HepG2 (cell line): ENCODE measurements around the gene SLC7A4. TPM values are rescaled to one million over a fixed set of nuclear protein-coding genes. Genes with fewer than 3 reads are reported as not detected.

Experiments used
- FIP1L1 ChIP-seq: fragments of 200-400 bp; formaldehyde crosslinking; IDR thresholded peaks from 2 replicates; pipeline ENCODE4 v1.6.1; 2018; ENCODE audit warnings: low read depth, mild to moderate bottlenecking, low read length, moderate library complexity, borderline replicate concordance; ENCODE audit not compliant: insufficient read depth
- HNF4A ChIP-seq: sonication (generic); formaldehyde crosslinking; IDR thresholded peaks from 2 replicates; pipeline ENCODE4 v1.4.0; 2020; ENCODE audit warnings: missing genetic modification reagents
- HOMEZ ChIP-seq: IDR thresholded peaks from 2 replicates; pipeline ENCODE4 v1.6.1; 2016; ENCODE audit warnings: low read depth
- JUN ChIP-seq: sonication (generic); formaldehyde crosslinking; IDR thresholded peaks from 2 replicates; pipeline ENCODE4 v1.4.0; 2020; ENCODE audit warnings: mild to moderate bottlenecking, missing genetic modification reagents
- SMAD1 ChIP-seq: sonication (generic); formaldehyde crosslinking; IDR thresholded peaks from 2 replicates; pipeline ENCODE4 v1.4.0; 2020; ENCODE audit warnings: missing genetic modification reagents, low read depth, mild to moderate bottlenecking, borderline replicate concordance
- SMAD9 ChIP-seq: sonication (generic); formaldehyde crosslinking; IDR thresholded peaks from 2 replicates; pipeline ENCODE4 v1.5.1; 2020; ENCODE audit warnings: mild to moderate bottlenecking, missing genetic modification reagents
- SNAPC2 ChIP-seq: sonication (generic); formaldehyde crosslinking; IDR thresholded peaks from 2 replicates; pipeline ENCODE4 v1.8.1; 2022; ENCODE audit warnings: mild to moderate bottlenecking, missing genetic modification reagents
- ZC3H4 ChIP-seq: sonication (generic); formaldehyde crosslinking; IDR thresholded peaks from 2 replicates; pipeline ENCODE4 v1.4.0; 2020; ENCODE audit warnings: missing genetic modification reagents, borderline replicate concordance
- ZNF263 ChIP-seq: sonication (generic); formaldehyde crosslinking; IDR thresholded peaks from 2 replicates; pipeline ENCODE4 v1.4.0; 2020; ENCODE audit warnings: missing genetic modification reagents
- ZNF569 ChIP-seq: sonication (generic); formaldehyde crosslinking; IDR thresholded peaks from 2 replicates; pipeline ENCODE4 v1.5.0; 2020; ENCODE audit warnings: mild to moderate bottlenecking, missing genetic modification reagents, moderate library complexity, borderline replicate concordance
- ZNF724P ChIP-seq: sonication (generic); formaldehyde crosslinking; IDR thresholded peaks from 2 replicates; pipeline ENCODE4 v1.8.0; 2022; ENCODE audit warnings: missing genetic modification reagents, borderline replicate concordance
- ZNF891 ChIP-seq: sonication (generic); formaldehyde crosslinking; IDR thresholded peaks from 2 replicates; pipeline ENCODE4 v1.5.0; 2020; ENCODE audit warnings: mild to moderate bottlenecking, missing genetic modification reagents
- ZSCAN21 ChIP-seq: sonication (generic); formaldehyde crosslinking; IDR thresholded peaks from 2 replicates; pipeline ENCODE4 v1.8.0; 2022; ENCODE audit warnings: mild to moderate bottlenecking, missing genetic modification reagents, moderate library complexity, borderline replicate concordance
- polyA plus RNA-seq, 8 experiments: library from polyadenylated mRNA; depleted of rRNA in 3 of 8; stranded (reverse) in 7 of 8; unstranded in 1 of 8; fragments of >200 nt; fragmentation: Illumina TruSeq in 4 of 8; extraction: Trizol in 4 of 8; gene quantifications; 2 replicates each; pipeline versions ENCODE4 v1.2.1 to v1.2.3, GENCODE V29; 2011 to 2016; ENCODE audit warnings: low read depth in 4 of 8, missing spikeins in 1 of 8, mixed read lengths in 1 of 8; ENCODE audit not compliant: insufficient read depth in 1 of 8
- total RNA-seq, 5 experiments: library from RNA; depleted of rRNA; stranded (reverse); fragments of >200 nt; fragmentation: Illumina TruSeq; extraction: Trizol; gene quantifications; 2 replicates each; pipeline ENCODE4 v1.2.3, GENCODE V29; 2016; ENCODE audit warnings: low read depth in 1 of 5
- TF ChIP-seq, protein P1 (sequence below): sonication (generic); formaldehyde crosslinking; IDR thresholded peaks from 2 replicates; pipeline ENCODE4 v1.4.0; 2020; ENCODE audit warnings: missing genetic modification reagents
- TF ChIP-seq, protein P2 (sequence below): sonication (generic); formaldehyde crosslinking; IDR thresholded peaks from 2 replicates; pipeline ENCODE4 v1.9.0; 2022; ENCODE audit warnings: low read depth, missing genetic modification reagents

The SLC7A4 gene
- total and polyA plus RNA-seq, 2 of the 13 experiments (the other 11 are each of a cell fraction or from before 2014, with no cell fraction given), result not detected

DNA sequence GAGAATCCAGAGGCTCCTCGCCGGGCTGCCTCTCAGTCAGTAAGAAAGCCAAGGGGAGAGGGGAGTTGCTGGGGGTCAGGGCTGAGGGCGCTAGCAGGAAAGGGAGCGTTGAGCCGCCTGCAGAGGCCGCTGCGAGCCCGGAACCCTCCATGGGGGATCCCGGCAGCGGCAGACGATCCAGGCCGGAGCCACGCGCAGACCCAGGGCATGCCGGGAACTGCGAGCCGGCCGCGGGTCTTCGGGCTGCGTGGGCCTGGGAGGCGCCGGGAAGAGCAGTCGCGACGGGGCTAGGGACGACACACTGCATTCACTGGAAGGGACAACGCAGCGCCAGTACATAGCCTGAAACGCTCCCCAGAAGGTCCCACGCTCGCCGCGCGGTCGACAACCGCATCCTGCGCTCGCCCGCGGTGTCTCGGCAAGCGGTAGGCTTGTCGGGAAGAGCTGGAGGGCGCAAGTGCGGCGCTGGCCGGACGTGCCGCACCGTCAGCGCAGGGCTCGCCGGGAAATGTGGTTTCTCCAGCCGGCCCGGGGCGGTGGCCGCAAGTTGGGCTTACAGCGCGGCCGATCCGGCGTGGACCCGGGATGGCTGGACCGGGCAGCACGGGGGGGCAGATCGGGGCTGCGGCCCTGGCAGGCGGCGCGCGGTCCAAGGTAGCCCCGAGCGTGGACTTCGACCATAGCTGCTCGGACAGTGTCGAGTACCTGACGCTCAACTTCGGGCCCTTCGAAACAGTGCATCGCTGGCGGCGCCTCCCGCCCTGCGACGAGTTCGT lies 50.4 kb downstream of the SLC7A4 start, which contains the start of gene LZTR1 (continued):
- no peak for TF ChIP-seq ZC3H4 (CRISPR knock-in tag)
- TF ChIP-seq, protein P1, sequence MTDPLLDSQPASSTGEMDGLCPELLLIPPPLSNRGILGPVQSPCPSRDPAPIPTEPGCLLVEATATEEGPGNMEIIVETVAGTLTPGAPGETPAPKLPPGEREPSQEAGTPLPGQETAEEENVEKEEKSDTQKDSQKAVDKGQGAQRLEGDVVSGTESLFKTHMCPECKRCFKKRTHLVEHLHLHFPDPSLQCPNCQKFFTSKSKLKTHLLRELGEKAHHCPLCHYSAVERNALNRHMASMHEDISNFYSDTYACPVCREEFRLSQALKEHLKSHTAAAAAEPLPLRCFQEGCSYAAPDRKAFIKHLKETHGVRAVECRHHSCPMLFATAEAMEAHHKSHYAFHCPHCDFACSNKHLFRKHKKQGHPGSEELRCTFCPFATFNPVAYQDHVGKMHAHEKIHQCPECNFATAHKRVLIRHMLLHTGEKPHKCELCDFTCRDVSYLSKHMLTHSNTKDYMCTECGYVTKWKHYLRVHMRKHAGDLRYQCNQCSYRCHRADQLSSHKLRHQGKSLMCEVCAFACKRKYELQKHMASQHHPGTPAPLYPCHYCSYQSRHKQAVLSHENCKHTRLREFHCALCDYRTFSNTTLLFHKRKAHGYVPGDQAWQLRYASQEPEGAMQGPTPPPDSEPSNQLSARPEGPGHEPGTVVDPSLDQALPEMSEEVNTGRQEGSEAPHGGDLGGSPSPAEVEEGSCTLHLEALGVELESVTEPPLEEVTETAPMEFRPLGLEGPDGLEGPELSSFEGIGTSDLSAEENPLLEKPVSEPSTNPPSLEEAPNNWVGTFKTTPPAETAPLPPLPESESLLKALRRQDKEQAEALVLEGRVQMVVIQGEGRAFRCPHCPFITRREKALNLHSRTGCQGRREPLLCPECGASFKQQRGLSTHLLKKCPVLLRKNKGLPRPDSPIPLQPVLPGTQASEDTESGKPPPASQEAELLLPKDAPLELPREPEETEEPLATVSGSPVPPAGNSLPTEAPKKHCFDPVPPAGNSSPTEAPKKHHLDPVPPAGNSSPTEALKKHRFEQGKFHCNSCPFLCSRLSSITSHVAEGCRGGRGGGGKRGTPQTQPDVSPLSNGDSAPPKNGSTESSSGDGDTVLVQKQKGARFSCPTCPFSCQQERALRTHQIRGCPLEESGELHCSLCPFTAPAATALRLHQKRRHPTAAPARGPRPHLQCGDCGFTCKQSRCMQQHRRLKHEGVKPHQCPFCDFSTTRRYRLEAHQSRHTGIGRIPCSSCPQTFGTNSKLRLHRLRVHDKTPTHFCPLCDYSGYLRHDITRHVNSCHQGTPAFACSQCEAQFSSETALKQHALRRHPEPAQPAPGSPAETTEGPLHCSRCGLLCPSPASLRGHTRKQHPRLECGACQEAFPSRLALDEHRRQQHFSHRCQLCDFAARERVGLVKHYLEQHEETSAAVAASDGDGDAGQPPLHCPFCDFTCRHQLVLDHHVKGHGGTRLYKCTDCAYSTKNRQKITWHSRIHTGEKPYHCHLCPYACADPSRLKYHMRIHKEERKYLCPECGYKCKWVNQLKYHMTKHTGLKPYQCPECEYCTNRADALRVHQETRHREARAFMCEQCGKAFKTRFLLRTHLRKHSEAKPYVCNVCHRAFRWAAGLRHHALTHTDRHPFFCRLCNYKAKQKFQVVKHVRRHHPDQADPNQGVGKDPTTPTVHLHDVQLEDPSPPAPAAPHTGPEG, result peak; percentile 86; the same call in 1 of the 2 replicates
- TF ChIP-seq, protein P2, sequence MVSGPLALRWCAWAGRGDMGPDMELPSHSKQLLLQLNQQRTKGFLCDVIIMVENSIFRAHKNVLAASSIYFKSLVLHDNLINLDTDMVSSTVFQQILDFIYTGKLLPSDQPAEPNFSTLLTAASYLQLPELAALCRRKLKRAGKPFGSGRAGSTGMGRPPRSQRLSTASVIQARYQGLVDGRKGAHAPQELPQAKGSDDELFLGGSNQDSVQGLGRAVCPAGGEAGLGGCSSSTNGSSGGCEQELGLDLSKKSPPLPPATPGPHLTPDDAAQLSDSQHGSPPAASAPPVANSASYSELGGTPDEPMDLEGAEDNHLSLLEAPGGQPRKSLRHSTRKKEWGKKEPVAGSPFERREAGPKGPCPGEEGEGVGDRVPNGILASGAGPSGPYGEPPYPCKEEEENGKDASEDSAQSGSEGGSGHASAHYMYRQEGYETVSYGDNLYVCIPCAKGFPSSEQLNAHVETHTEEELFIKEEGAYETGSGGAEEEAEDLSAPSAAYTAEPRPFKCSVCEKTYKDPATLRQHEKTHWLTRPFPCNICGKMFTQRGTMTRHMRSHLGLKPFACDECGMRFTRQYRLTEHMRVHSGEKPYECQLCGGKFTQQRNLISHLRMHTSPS (CRISPR knock-in tag), result no peak; the same call in 1 of the 2 replicates
- TF ChIP-seq JUN (CRISPR knock-in tag), result peak; percentile 53; the same call in 1 of the 2 replicates
- peak; percentile 87; the same call in 1 of the 2 replicates for TF ChIP-seq ZSCAN21
- peak; percentile 96 for TF ChIP-seq SMAD1 (CRISPR knock-in tag)
- TF ChIP-seq ZNF569 (CRISPR knock-in tag), result no peak
- no peak for TF ChIP-seq HNF4A (CRISPR knock-in tag)
- no peak for TF ChIP-seq HOMEZ (CRISPR knock-in tag)
- peak; percentile 62; the same call in 1 of the 2 replicates for TF ChIP-seq ZNF724P (CRISPR knock-in tag)
- TF ChIP-seq SMAD9 (CRISPR knock-in tag), result peak; percentile 34; the same call in 1 of the 2 replicates
- TF ChIP-seq SNAPC2 (CRISPR knock-in tag), result peak; percentile 97
- TF ChIP-seq FIP1L1, result no peak; the same call in 1 of the 2 replicates
- TF ChIP-seq ZNF891, result peak; percentile 93
- peak; percentile 70 for TF ChIP-seq ZNF263 (CRISPR knock-in tag)
